ENCODE data around the gene PSD. TPM values are rescaled to one million over a fixed set of nuclear protein-coding genes. Genes with fewer than 3 reads are reported as not detected.

Gene PSD
- total RNA-seq, 1 experiment from 2014 or later = 2.4 TPM

- ChIA-PET CTCF (interaction anchor here (0.7 to 1.3 kb wide), 8 partner anchors 9 to 225 kb away, joined by 3 to 6 read pairs (median 3); no protein-coding TSS in a partner anchor), POLR2A (interaction anchor here (0.6 to 0.8 kb wide), 2 partner anchors 23 to 227 kb away, joined by 3 read pairs; no protein-coding TSS in a partner anchor)
- TF ChIP-seq TCF7L2 (IDR thresholded peaks at IDR 0.05; ENCODE audit: low read depth, low read length) (peak; percentile 55; the same call in 1 of the 2 replicates), CTCF (IDR thresholded peaks at IDR 0.05) (peak; percentile 86), REST (IDR thresholded peaks at IDR 0.05; ENCODE audit: insufficient read depth in 1 of 2, low read depth in 2 of 2, low read length in 1 of 2) (peak in 1 of 2 experiments; percentile 77; a peak in 1 of 4 replicates), SIN3A (IDR thresholded peaks at IDR 0.05; ENCODE audit: borderline replicate concordance, insufficient read depth, low read depth, low read length) (peak; percentile 90; the same call in 1 of the 2 replicates), POLR2AphosphoS5 (IDR thresholded peaks at IDR 0.05; ENCODE audit: low read depth, low read length) (peak; percentile 47)
- in situ Hi-C loops (cut with HindIII; ENCODE audit: low pct_unique_long_range_greater_than_20kb, low sequenced_read_pairs) = no loop called here
- Histone ChIP-seq H3K27me3 (ENCODE audit: control insufficient read depth, insufficient read depth, low read length) (no peaks in the 10 kb centered on the region; the same call in 1 of the 2 replicates), H3K4me1 (ENCODE audit: control insufficient read depth, insufficient read depth, low read length) (peaks cover 23% of the 10 kb centered on the region), H3K9me3 (ENCODE audit: control insufficient read depth, insufficient read depth, low read depth, low read length) (no peaks in the 10 kb centered on the region), H3K36me3 (ENCODE audit: control insufficient read depth, insufficient read depth, low read length) (peaks cover 2% of the 10 kb centered on the region; the same call in 1 of the 2 replicates), H3K27ac (ENCODE audit: low read length) (peak overlapping the region; percentile 63), H3K4me3 (ENCODE audit: low read depth in 2 of 2, low read length in 2 of 2) (peak overlapping the region; percentile 67 to 89)
- ATAC-seq = peak; percentile 92
- intact Hi-C loops (cut with micrococcal nuclease; ENCODE audit: unreplicated experiment) = loop anchor here (5.0 kb wide), 1 partner anchor 162 kb away; no protein-coding TSS in a partner anchor
- peak; percentile 79 for DNase-seq (ENCODE audit: low read depth, low spot score)
- BruUV-seq (replicated peaks) = no TSS peak
Observed at GRCh38 chr10:102394079-102394800, 24.3 kb downstream of the PSD start.

GRCh38 chr10:102393411-102394078, 25.0 kb downstream of the PSD start:
- H3K9me3 ChIP-seq (ENCODE audit: control insufficient read depth, insufficient read depth, low read depth, low read length) = no peaks in the 10 kb centered on the region
- peaks cover 2% of the 10 kb centered on the region; the same call in 1 of the 2 replicates for H3K36me3 ChIP-seq (ENCODE audit: control insufficient read depth, insufficient read depth, low read length)
- DNase-seq (ENCODE audit: low read depth, low spot score) (no peak), ATAC-seq (no peak; the same call in 1 of the 2 replicates)
- ChIA-PET POLR2A (interaction anchor here (0.6 kb wide), 2 partner anchors 226 to 263 kb away, joined by 3 to 4 read pairs; no protein-coding TSS in a partner anchor), CTCF (interaction anchor here (0.7 to 1.3 kb wide), 7 partner anchors 9 to 224 kb away, joined by 3 to 6 read pairs (median 3); no protein-coding TSS in a partner anchor)
- H3K4me1 ChIP-seq (ENCODE audit: control insufficient read depth, insufficient read depth, low read length) = peaks cover 21% of the 10 kb centered on the region
- peak overlapping the region; percentile 67 to 89 for H3K4me3 ChIP-seq (ENCODE audit: low read depth in 2 of 2, low read length in 2 of 2)
- H3K27ac ChIP-seq (ENCODE audit: low read length) = peak overlapping the region; percentile 39
- TF ChIP-seq CTCF (IDR thresholded peaks at IDR 0.05) (peak; percentile 100; the same call in 1 of the 2 replicates), SIN3A (IDR thresholded peaks at IDR 0.05; ENCODE audit: borderline replicate concordance, insufficient read depth, low read depth, low read length) (no peak)
- BruUV-seq (replicated peaks) = TSS peak; percentile 93
- no peaks in the 10 kb centered on the region; the same call in 1 of the 2 replicates for H3K27me3 ChIP-seq (ENCODE audit: control insufficient read depth, insufficient read depth, low read length)
- intact Hi-C loops (cut with micrococcal nuclease; ENCODE audit: unreplicated experiment) (loop anchor here (5.0 kb wide), 1 partner anchor 161 kb away; no protein-coding TSS in a partner anchor), in situ Hi-C loops (cut with HindIII; ENCODE audit: low pct_unique_long_range_greater_than_20kb, low sequenced_read_pairs) (no loop called here)

Measured in Panc1 (cell line).